Lower leg skin (tissue), 3 donors: ENCODE results near the gene JMJD4.

Experiments used
- POLR2A ChIP-seq, 2 donors: fragments of 450-650 bp; IDR thresholded peaks; one replicate each; pipeline ENCODE4 v1.6.1; 2016 to 2017; ENCODE audit warnings: antibody characterized with exemption in 2 of 2, mild to moderate bottlenecking in 1 of 2, moderate library complexity in 1 of 2
- TF ChIP-seq, protein P1 (sequence below), 3 donors: fragments of 450-650 bp; IDR thresholded peaks; one replicate each; pipeline ENCODE4 v1.5.1; 2016; ENCODE audit warnings: antibody characterized with exemption in 3 of 3, mild to moderate bottlenecking in 3 of 3, moderate library complexity in 2 of 3

DNA sequence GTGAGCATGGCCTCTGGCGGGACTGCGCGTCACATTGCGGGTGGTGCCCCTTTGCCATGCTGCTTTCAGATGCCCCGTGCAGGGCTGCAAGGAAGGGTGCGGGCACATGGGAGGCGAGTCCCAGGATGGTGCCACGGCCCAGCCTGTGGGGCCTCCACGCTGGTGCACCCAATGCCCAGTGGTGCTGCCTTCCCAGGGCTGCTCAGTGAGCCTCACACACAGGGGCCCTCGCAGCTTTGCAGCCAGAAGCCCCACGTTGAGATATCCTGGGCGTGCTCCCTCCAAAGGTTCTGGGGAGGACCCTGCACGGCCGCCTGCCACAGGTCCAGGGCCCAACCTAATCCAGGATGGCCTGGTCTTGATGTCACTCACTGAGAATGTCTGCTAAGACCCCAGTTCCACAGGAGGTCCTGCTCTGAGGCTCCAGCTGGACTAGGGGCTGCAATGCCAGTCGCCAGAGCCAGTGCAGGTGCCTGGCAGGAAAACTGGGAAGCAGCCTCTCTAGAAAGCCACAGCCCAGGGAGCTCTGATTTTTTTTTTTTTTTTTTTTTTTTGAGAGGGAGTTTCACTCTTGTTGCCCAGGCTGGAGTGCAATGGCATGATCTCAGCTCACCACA lies 46.3 kb upstream of the JMJD4 start:
- TF ChIP-seq POLR2A (IDR thresholded peaks at IDR 0.05) = no peak
- TF ChIP-seq, protein P1, sequence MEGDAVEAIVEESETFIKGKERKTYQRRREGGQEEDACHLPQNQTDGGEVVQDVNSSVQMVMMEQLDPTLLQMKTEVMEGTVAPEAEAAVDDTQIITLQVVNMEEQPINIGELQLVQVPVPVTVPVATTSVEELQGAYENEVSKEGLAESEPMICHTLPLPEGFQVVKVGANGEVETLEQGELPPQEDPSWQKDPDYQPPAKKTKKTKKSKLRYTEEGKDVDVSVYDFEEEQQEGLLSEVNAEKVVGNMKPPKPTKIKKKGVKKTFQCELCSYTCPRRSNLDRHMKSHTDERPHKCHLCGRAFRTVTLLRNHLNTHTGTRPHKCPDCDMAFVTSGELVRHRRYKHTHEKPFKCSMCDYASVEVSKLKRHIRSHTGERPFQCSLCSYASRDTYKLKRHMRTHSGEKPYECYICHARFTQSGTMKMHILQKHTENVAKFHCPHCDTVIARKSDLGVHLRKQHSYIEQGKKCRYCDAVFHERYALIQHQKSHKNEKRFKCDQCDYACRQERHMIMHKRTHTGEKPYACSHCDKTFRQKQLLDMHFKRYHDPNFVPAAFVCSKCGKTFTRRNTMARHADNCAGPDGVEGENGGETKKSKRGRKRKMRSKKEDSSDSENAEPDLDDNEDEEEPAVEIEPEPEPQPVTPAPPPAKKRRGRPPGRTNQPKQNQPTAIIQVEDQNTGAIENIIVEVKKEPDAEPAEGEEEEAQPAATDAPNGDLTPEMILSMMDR (IDR thresholded peaks at IDR 0.05) = no peak
